GM18505 (cell line): ENCODE results near the gene CA5B.

Experiments used
- ATAC-seq: cut with Tn5 transposase; IDR thresholded peaks from one replicate; pipeline ENCODE4 v1.9.1; 2021; ENCODE audit not compliant: unreplicated experiment
- POLR2A ChIP-seq: IDR thresholded peaks from 4 replicates; pipeline ENCODE4 v1.6.1; 2011; ENCODE audit warnings: borderline replicate concordance; ENCODE audit not compliant: insufficient read depth, insufficient read length; ENCODE audit errors: extremely low read depth

Gene CA5B

DNA sequence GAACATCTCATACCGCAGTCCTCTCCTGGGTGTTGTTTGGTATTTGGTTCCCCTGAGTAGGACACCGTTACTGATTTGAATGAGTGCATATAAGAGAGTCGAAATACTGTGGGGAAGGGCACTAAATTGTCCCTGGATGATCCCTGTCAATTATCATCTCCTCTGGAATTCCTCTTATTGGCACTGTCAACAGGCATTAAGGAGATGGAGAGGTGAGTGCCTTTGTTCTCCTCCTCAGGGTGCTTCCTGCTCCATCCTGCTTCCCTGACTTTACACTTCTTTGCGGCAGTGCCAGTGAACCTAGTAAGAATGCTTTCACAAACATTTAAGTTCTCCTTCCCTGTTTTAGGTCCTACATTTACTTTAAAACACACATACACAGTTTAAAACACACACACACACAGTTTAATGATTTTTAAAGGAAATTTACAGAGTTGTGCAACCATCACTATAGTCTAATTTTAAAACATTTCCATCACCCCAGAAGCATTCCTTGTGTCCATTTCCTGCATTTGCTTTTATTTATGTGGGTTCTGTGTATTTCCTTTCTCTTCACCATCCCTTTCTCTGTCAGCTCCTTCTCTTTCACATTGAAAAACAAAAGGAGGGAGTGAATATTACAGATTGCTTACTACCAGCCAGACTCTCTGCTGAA is 31.4 kb downstream of the CA5B start:
- ATAC-seq: no peak
- TF ChIP-seq POLR2A: no peak

DNA sequence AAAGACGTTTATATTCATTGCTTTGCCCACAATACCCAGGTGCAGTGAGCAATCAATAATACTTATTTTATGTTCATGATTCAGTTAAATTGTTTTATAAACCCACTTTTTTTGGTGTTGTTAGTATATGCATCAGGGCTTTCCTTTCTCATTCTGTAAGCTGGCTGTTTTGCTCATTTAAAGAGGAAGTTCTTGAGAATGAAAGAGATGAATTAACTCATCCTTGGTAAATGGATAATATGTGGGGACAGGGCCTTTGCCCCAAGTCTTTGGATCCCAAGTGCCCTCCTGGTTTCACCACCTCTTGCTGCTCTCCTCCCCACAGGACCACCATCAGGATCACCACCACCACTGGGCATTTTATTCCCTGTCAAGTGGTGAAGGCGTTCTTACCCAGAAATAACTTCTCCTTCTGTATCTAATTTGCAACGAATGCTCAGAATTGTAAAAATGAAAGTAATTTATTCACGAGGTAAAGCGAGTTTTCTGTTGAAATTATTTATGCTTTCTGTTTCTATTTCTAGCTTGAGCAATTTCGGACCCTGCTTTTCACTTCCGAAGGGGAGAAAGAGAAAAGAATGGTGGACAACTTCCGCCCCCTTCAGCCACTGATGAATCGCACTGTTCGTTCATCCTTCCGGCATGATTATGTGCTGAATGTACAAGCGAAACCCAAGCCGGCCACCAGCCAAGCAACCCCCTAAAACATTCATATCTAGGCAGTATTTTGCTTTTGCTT is 44.1 kb downstream of the CA5B start:
- peak; percentile 19 for TF ChIP-seq POLR2A
- ATAC-seq: peak; percentile 68

DNA sequence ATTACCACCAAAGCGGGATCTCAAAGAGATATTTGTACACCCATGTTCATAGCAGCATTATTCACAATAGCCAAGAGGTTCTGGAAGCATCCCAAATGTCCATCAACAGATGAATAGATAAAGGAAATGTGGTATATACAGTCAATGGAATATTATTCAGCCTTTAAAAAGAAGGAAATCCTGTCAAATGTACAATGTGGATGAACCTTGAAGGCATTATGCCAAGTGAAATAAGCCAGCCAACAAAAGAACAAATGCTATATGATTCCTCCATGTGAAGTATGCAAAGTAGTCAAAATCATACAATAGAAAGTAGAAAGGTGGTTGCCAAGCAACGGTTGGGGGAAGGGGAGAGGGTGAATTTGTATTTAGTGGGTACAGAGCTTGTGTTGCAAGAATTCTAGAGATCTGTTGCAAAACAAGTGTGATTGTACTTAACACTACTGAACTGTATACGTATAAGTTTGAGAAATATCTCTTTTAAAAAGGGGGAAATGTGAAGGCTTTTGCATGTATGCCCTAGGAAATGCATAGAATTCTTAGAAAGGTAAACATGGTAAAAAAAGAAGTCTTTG is 47.2 kb downstream of the CA5B start:
- no peak for ATAC-seq

DNA sequence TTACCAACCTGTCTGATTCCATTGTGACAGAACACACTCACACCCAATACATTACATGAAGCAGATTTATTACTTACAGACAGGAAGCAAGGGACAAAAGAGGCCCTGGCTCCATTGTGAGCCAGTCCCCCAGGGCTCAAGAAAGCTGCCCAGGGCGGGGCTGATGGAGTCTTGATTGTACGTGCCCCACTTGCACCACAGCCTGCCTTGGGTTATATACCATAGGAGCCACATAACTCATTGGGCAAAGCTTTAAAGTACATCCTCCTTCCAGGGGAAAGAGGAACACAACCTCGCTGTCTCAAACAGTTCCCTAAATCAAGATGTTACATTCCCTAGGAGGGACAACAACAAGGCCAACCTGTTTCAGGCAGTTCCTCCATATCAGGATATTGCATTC is 48.8 kb downstream of the CA5B start:
- no peak for TF ChIP-seq POLR2A
- ATAC-seq: no peak

More for the DNA sequence above, 47.2 kb downstream of the CA5B start:
- TF ChIP-seq POLR2A: no peak

DNA sequence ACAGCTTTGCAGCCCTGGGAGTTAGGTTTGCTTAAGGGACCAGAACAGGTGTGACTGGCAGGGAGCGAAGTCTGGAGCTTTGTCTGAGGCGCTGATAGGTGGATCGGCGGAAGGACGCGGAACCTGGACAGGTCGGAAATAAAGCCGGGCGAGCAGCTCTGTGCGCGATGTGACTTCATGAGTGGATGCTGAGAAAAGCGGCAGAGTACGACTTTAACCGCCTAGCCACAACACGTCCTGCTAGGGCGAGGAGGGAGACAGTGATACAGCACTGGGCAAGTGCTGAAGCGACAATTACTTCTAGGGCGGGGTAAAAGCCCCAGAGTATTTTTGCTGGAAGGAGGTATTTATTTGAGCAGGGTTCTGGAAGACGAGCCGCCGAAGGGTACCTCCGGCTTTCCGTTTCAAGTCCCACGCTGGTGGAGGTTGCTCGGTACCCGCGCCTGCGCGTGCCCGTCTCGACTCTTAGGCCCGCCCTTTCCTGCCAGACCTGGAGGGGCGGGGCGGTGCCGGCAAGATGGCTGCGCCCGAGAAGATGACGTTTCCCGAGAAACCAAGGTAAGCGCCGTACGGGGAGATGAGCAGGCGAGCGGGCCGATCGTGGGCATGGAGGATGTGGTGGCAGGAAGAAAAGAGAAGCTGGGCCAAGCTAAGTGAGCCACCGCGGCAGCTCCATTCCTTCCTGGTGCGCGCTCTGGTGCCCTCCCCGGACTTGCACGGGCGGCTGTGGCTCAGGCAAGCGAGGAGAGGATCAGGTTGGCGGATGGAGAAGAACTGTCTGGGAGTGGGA is 52.1 kb downstream of the CA5B start, which contains the start of gene ZRSR2:
Gene ZRSR2, plus strand, starts transcription at position 506 of the 790 bp plus-strand sequence. Its CDS starts 12 bp downstream, at position 518.
- peak; percentile 96 for ATAC-seq
- TF ChIP-seq POLR2A: peak; percentile 86

DNA sequence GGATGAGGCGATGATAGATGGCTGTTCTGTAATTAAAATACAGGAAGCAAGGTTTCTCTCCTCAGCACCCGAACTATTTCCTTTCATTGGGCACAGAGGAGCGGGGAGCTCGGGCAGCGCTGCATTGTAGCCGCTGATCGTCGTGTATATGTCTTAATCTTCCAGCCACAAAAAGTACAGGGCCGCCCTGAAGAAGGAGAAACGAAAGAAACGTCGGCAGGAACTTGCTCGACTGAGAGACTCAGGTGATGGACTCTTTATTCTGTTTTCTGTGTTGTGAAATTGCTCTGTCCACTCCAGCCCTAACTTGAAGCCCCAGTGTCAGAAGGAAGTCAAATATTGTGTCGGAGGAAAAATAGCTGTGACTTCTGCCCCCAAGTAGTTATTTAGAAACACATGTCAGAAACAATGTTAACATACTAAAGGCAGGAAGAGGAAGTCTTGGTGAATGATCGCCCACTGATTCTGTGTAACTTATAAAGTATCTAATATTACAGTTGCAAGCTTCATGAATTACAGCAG is 52.8 kb downstream of the CA5B start:
- no peak for TF ChIP-seq POLR2A
- ATAC-seq: peak; percentile 18

DNA sequence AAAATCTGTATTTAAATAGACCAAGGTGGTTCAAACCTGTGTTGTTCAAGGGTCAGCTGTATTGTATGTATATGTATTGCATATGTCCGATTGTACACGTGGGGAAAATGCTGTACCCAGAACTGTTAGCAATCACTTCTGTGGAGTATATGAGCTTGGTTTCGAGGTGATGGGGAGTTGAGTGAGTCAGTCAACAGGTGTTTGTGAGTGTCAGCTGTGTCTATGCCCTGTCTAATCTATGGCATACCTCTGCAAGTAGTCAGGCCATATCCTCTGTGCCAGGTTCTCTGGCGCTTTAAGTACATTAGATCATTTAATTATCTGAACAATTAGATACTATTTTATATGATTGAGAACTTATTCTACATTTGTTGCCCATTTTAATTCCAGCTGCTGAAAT is 59.6 kb downstream of the CA5B start:
- no peak for ATAC-seq
- TF ChIP-seq POLR2A: no peak

DNA sequence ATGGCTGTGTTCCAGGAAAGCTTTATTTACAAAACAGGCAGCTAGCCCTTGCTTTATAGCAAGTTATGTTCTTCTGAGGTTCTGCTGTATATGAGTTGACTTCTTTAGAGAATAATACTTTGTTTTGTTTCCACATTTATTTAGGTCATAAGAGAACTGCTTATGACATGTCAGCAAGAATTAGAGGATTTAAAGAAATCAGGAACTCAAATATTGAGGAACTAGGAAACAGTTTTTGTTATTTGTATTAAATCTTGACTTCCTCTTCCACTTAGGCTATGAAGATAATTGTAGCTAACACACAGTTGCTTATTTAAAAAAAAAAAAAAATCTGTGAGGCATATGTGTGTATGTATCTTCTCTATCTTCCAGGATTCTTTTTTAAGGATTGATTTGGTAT is 66.5 kb downstream of the CA5B start:
- no peak for TF ChIP-seq POLR2A
- ATAC-seq: no peak

DNA sequence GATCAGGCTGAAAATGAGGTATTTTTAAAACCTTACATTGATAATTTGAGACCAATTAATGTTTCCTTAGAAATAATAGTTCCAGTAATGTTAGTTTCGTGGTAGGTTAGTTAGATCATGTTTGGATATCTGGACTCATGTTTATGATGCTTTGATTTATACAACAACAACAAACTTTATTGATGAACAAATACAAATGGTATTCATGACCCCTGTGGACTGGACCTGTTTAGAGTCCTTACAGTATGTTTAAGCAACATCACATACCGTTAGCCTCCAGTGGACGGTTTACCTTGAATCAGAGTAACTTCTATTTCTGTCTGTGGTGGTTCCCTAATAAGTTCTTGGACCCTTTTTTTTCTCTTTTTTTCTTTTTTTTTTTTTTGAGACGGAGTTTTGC is 70.2 kb downstream of the CA5B start:
- TF ChIP-seq POLR2A: no peak
- ATAC-seq: no peak

DNA sequence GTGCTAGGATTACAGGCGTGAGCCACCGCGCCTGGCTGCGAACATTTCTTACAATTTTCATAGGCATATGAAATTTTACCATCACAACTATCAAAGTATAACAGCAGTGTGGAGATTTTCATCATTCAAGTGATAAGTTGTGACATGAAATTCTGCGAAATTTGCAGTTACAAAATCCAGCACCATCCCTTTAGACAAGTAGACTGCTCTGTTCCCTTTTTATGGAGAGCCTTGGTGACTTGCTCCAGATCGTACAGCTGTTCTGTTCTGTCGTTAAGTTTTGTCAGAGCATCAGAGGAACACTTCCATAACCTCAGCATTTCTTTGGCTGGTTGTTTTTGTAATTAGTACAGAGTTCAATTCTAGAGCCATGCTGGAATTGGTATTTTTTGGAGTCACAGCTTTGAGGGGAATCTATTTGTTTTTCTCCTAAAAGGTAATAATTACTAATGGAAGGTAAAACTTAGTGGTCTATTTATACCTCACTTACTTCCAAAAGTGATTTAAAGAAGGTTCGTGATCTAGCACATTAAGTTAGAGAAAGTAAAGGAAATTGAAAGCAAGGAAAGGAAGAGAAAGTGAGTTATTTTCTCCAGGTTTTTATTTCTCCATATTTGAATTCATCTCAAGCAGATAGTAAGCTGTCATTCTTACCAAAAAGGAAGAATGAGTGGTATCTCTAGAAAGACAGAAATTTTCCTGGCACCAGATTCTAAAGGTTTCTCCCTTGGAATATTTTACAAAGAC is 74.3 kb downstream of the CA5B start:
- TF ChIP-seq POLR2A: no peak
- ATAC-seq: no peak

DNA sequence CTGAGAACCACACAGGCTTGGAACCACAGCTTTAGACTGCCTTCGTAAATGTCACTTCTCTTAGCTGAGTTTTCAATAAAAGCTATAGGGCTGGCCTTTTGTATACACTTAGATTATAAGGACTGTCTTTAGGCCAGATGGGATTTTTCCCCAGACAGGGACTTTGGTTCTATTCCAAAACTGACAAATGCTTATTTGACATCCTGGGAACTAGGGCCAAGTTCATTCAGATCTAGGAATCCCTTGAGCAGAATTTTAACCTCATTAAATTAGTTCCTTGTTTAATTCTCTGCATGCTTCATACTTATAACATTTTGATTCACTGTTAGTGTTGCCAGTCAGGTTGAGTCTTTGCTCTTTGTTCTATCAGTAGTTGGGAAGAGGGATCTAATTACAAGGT is 75.3 kb downstream of the CA5B start:
- ATAC-seq: no peak
- no peak for TF ChIP-seq POLR2A

DNA sequence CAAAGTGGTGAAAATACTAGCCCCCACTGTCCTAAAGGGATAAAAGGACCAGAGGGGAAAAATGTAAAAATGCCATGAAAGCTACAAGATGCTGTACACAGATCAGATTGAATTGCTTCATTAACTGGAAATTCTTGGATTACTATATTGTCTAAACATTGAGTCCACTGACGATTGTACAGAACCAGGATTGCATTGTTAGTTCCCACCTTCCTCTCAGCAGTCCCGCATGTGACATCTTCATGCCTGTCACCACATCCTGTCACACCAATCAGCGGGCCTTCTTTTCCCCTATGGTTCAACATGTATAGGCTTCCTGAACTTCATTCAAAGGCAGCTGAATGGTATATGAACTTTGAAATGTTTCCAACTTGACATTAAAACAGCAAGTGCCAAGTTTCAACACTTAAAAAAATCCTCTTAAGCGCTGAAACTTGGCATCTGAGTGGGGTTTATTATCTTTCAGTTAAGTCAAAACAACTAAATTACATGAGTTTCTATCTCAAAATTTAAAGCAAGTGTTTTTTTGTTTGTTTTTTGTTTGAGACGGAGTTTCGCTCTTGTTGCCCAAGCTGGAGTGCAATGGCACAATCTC is 76.8 kb downstream of the CA5B start:
- no peak for ATAC-seq

DNA sequence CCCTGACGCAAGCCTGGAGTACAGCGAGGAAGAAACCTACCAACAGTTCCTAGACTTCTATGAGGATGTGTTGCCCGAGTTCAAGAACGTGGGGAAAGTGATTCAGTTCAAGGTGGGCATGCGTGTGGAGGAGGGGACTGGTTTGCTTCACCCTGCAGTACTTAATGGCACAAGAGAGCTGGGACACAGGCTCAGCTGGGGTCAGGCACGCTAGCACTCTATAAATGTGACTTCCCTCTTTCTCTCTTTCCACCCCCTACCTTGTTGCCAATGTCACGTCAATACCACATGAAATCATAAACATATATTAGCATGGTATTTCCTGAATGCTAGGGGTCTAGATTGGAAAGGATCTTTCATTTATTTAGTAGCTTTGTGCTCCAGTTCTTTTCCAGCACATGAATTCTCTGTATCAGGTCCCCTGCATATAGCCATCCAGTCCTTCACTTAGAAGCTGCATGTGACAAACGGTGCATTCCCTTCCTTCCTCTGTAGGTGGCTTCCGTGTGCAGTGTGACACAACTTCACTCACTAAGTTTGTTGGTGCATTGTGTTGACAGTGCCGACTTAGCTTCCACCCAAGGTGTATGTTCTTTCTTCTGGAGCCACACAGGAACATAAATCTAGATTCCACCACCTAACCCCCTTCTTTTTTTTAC is 77.8 kb downstream of the CA5B start:
- TF ChIP-seq POLR2A: no peak
- peak; percentile 62 for ATAC-seq

More for the DNA sequence above, 76.8 kb downstream of the CA5B start:
- no peak for TF ChIP-seq POLR2A
